ENCODE results near the gene ERC2.

The ERC2 gene

GRCh38 chr3:55516392-55517030 lies 951.8 kb downstream of the ERC2 start:
- ATAC-seq (ENCODE audit: low read depth) = no peak

DNA sequence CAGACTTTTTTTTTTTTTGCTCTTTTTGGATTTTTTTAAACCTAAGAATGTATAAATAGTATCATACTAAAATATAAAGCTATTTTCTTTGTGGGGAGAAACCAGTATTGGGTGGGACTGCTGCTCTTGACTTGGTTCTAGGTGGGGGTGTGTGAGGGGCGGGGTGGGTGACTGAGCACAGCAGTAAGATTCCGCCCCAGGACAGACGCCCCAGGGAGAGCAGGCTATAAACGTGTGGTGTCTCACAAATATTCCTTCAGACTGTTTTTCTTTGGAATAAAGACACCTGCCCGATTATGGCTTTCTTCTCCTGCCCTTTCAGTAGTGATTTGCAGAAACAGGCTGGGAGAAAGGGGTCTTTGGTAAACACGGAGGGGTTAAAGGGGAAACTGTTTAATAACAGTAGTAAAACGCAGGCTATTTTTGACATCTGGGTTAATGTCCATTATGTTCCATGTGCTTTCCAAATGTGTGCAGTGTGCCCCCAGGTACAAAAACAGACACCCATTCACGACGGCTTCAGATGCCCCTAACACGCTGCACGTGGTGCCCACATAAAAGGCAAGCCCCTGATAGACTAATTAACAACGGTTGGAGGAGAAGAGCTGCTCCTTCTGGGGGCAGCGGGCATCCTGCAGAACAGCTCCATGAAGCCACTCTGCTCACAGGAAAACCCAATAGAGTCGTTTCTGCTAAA lies 952.6 kb downstream of the ERC2 start:
- TF ChIP-seq, protein P1, sequence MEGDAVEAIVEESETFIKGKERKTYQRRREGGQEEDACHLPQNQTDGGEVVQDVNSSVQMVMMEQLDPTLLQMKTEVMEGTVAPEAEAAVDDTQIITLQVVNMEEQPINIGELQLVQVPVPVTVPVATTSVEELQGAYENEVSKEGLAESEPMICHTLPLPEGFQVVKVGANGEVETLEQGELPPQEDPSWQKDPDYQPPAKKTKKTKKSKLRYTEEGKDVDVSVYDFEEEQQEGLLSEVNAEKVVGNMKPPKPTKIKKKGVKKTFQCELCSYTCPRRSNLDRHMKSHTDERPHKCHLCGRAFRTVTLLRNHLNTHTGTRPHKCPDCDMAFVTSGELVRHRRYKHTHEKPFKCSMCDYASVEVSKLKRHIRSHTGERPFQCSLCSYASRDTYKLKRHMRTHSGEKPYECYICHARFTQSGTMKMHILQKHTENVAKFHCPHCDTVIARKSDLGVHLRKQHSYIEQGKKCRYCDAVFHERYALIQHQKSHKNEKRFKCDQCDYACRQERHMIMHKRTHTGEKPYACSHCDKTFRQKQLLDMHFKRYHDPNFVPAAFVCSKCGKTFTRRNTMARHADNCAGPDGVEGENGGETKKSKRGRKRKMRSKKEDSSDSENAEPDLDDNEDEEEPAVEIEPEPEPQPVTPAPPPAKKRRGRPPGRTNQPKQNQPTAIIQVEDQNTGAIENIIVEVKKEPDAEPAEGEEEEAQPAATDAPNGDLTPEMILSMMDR (IDR thresholded peaks at IDR 0.05; ENCODE audit: poor library complexity, severe bottlenecking) = no peak
- Histone ChIP-seq H3K27ac (ENCODE audit: poor library complexity, severe bottlenecking) (no peak overlapping the region), H3K4me3 (ENCODE audit: severe bottlenecking) (no peak overlapping the region), H3K27me3 (ENCODE audit: insufficient read depth, poor library complexity, severe bottlenecking) (no peaks in the 10 kb centered on the region), H3K4me1 (ENCODE audit: insufficient read depth, poor library complexity, severe bottlenecking) (peaks cover 32% of the 10 kb centered on the region), H3K9me3 (ENCODE audit: severe bottlenecking) (no peaks in the 10 kb centered on the region), H3K36me3 (ENCODE audit: low read depth) (no peaks in the 10 kb centered on the region)
- ATAC-seq (ENCODE audit: low read depth) (no peak), DNase-seq (ENCODE audit: low spot score) (no peak)

More at GRCh38 chr3:55516392-55517030, 951.8 kb downstream of the ERC2 start:
- H3K9me3 ChIP-seq (ENCODE audit: severe bottlenecking) = no peaks in the 10 kb centered on the region
- no peak overlapping the region for H3K4me3 ChIP-seq (ENCODE audit: severe bottlenecking)
- H3K4me1 ChIP-seq (ENCODE audit: insufficient read depth, poor library complexity, severe bottlenecking) = peaks cover 40% of the 10 kb centered on the region
- H3K27me3 ChIP-seq (ENCODE audit: insufficient read depth, poor library complexity, severe bottlenecking) = no peaks in the 10 kb centered on the region
- H3K36me3 ChIP-seq (ENCODE audit: low read depth) = no peaks in the 10 kb centered on the region
- DNase-seq (ENCODE audit: low spot score) = no peak
- H3K27ac ChIP-seq (ENCODE audit: poor library complexity, severe bottlenecking) = no peak overlapping the region
- TF ChIP-seq, protein P1 (IDR thresholded peaks at IDR 0.05; ENCODE audit: poor library complexity, severe bottlenecking) = no peak

GRCh38 chr3:55514962-55515361 lies 953.3 kb downstream of the ERC2 start:
- TF ChIP-seq, protein P1 (IDR thresholded peaks at IDR 0.05; ENCODE audit: poor library complexity, severe bottlenecking) = no peak
- H3K9me3 ChIP-seq (ENCODE audit: severe bottlenecking) = no peaks in the 10 kb centered on the region
- H3K27me3 ChIP-seq (ENCODE audit: insufficient read depth, poor library complexity, severe bottlenecking) = no peaks in the 10 kb centered on the region
- DNase-seq (ENCODE audit: low spot score) (no peak), ATAC-seq (ENCODE audit: low read depth) (no peak)
- H3K4me3 ChIP-seq (ENCODE audit: severe bottlenecking) = no peak overlapping the region
- H3K27ac ChIP-seq (ENCODE audit: poor library complexity, severe bottlenecking) = no peak overlapping the region
- H3K4me1 ChIP-seq (ENCODE audit: insufficient read depth, poor library complexity, severe bottlenecking) = peaks cover 30% of the 10 kb centered on the region
- H3K36me3 ChIP-seq (ENCODE audit: low read depth) = no peaks in the 10 kb centered on the region

- Histone ChIP-seq H3K27ac (ENCODE audit: poor library complexity, severe bottlenecking) (peak overlapping the region; percentile 45), H3K27me3 (ENCODE audit: insufficient read depth, poor library complexity, severe bottlenecking) (no peaks in the 10 kb centered on the region), H3K9me3 (ENCODE audit: severe bottlenecking) (no peaks in the 10 kb centered on the region), H3K36me3 (ENCODE audit: low read depth) (no peaks in the 10 kb centered on the region), H3K4me1 (ENCODE audit: insufficient read depth, poor library complexity, severe bottlenecking) (peaks cover 11% of the 10 kb centered on the region), H3K4me3 (ENCODE audit: severe bottlenecking) (no peak overlapping the region)
- DNase-seq (ENCODE audit: low spot score) (no peak), ATAC-seq (ENCODE audit: low read depth) (no peak)
- TF ChIP-seq, protein P1 (IDR thresholded peaks at IDR 0.05; ENCODE audit: poor library complexity, severe bottlenecking) = no peak
These were observed 955.5 kb downstream of the ERC2 start for GRCh38 chr3:55512571-55513343.

All from RWPE2 (cell line).